Liver (tissue), 9 donors: Measurements from ENCODE around the gene P2RY8. TPM values are rescaled to one million over a fixed set of nuclear protein-coding genes. Genes with fewer than 3 reads are reported as not detected.

ENCODE experiments used
- DNase-seq: peaks from one replicate; pipeline ENCODE4 v3.0.0-alpha.2; 2017; ENCODE audit warnings: low spot score
- H3K27ac ChIP-seq, 2 donors: one replicate each; pipeline ENCODE4 v1.7.0; 2013; ENCODE audit warnings: inconsistent platforms in 2 of 2, low read length in 2 of 2, control low read depth in 1 of 2, low read depth in 1 of 2, mild to moderate bottlenecking in 1 of 2
- H3K27me3 ChIP-seq, 4 donors: one replicate each; pipeline versions ENCODE4 v1.6.1 to v1.7.0; 2013; ENCODE audit warnings: low read length in 3 of 4, inconsistent platforms in 1 of 4, mild to moderate bottlenecking in 1 of 4, moderate library complexity in 1 of 4; ENCODE audit not compliant: control insufficient read depth in 4 of 4, insufficient read depth in 4 of 4
- H3K36me3 ChIP-seq, 4 donors: one replicate each; pipeline versions ENCODE4 v1.6.1 to v1.7.0; 2013; ENCODE audit warnings: low read length in 3 of 4, mild to moderate bottlenecking in 3 of 4, low read depth in 1 of 4, moderate library complexity in 1 of 4; ENCODE audit not compliant: control insufficient read depth in 4 of 4, insufficient read depth in 3 of 4
- H3K4me1 ChIP-seq, 4 donors: one replicate each; pipeline versions ENCODE4 v1.6.1 to v1.7.0; 2013; ENCODE audit warnings: low read length in 3 of 4, mild to moderate bottlenecking in 3 of 4, moderate library complexity in 1 of 4; ENCODE audit not compliant: control insufficient read depth in 4 of 4, insufficient read depth in 4 of 4
- H3K4me3 ChIP-seq, 3 donors: one replicate each; pipeline versions ENCODE4 v1.6.1 to v1.7.0; 2013; ENCODE audit warnings: low read length in 3 of 3, control low read depth in 1 of 3, low read depth in 1 of 3, mild to moderate bottlenecking in 1 of 3
- H3K9ac ChIP-seq, 2 donors: one replicate each; pipeline ENCODE4 v1.7.0; 2013; ENCODE audit warnings: low read length in 2 of 2, mild to moderate bottlenecking in 2 of 2, moderate library complexity in 2 of 2, control low read depth in 1 of 2, low read depth in 1 of 2
- H3K9me3 ChIP-seq, 4 donors: one replicate each; pipeline versions ENCODE4 v1.6.1 to v1.7.0; 2013; ENCODE audit warnings: low read length in 3 of 4; ENCODE audit not compliant: control insufficient read depth in 4 of 4
- EGR1 ChIP-seq, 2 donors: IDR thresholded peaks; 2 replicates each; pipeline ENCODE4 v1.6.1; 2016 to 2018; ENCODE audit warnings: antibody characterized with exemption in 2 of 2, low read depth in 2 of 2
- FOXA1 ChIP-seq: IDR thresholded peaks from 2 replicates; pipeline ENCODE4 v1.6.1; 2016; ENCODE audit warnings: antibody characterized with exemption
- FOXA2 ChIP-seq: IDR thresholded peaks from 2 replicates; pipeline ENCODE4 v1.6.1; 2016; ENCODE audit warnings: antibody characterized with exemption
- GABPA ChIP-seq, 2 donors: IDR thresholded peaks in 1 of 2; conservative IDR thresholded peaks in 1 of 2; 2 replicates each; pipeline ENCODE4 v1.6.1; 2016; ENCODE audit warnings: antibody characterized with exemption in 2 of 2, mild to moderate bottlenecking in 1 of 2, moderate library complexity in 1 of 2
- HNF4A ChIP-seq, 2 donors: conservative IDR thresholded peaks; 2 replicates each; pipeline ENCODE4 v1.6.1; 2016; ENCODE audit warnings: antibody characterized with exemption in 2 of 2, mild to moderate bottlenecking in 2 of 2
- JUND ChIP-seq, 2 donors: IDR thresholded peaks; 2 replicates each; pipeline ENCODE4 v1.6.1; 2016; ENCODE audit warnings: antibody characterized with exemption in 2 of 2
- NR2F2 ChIP-seq: IDR thresholded peaks from 2 replicates; pipeline ENCODE4 v1.6.1; 2016; ENCODE audit warnings: antibody characterized with exemption
- RAD21 ChIP-seq, 2 donors: IDR thresholded peaks; 2 replicates each; pipeline ENCODE4 v1.6.1; 2016; ENCODE audit warnings: antibody characterized with exemption in 2 of 2, mild to moderate bottlenecking in 2 of 2
- SP1 ChIP-seq: IDR thresholded peaks from 2 replicates; pipeline ENCODE4 v1.6.1; 2018; ENCODE audit warnings: antibody characterized with exemption, mild to moderate bottlenecking
- TAF1 ChIP-seq: conservative IDR thresholded peaks from 2 replicates; pipeline ENCODE4 v1.6.1; 2016; ENCODE audit warnings: antibody characterized with exemption, mild to moderate bottlenecking
- YY1 ChIP-seq: IDR thresholded peaks from 2 replicates; pipeline ENCODE4 v1.6.1; 2016; ENCODE audit warnings: antibody characterized with exemption, mild to moderate bottlenecking
- WGBS: extraction: QIAGEN DNeasy Blood & Tissue Kit; methylation state at CpG from one replicate; pipeline ENCODE4 v1.1.7; 2013; 5-methylcytosine and 5-hydroxymethylcytosine counted together
- polyA plus RNA-seq, 2 donors: library from polyadenylated mRNA; stranded (reverse) in 1 of 2; unstranded in 1 of 2; fragments of 200-250 nt in 1 of 2; fragments of >200 nt in 1 of 2; fragmentation: Nextera tagmentation in 1 of 2; extraction: Ambion mirVana in 1 of 2; gene quantifications; one replicate each; pipeline versions ENCODE4 v1.2.1 to v1.2.3, GENCODE V29; 2013 to 2015
- total RNA-seq, 2 donors: library from RNA; depleted of rRNA; stranded (reverse); fragments of >200 nt; gene quantifications; one replicate each; pipeline ENCODE4 v1.2.3, GENCODE V29; 2014
- TF ChIP-seq, protein P1 (sequence below): IDR thresholded peaks from 2 replicates; pipeline ENCODE4 v1.6.1; 2016; ENCODE audit warnings: antibody characterized with exemption
- TF ChIP-seq, protein P2 (sequence below): IDR thresholded peaks from 2 replicates; pipeline ENCODE4 v1.6.1; 2016; ENCODE audit warnings: antibody characterized with exemption
- TF ChIP-seq, protein P3 (sequence below): IDR thresholded peaks from 2 replicates; pipeline ENCODE4 v1.6.1; 2016; ENCODE audit warnings: antibody characterized with exemption, mild to moderate bottlenecking
- TF ChIP-seq, protein P4 (sequence below): fragments of 150-350 bp; IDR thresholded peaks from 2 replicates; pipeline ENCODE4 v1.5.1; 2017; ENCODE audit warnings: improper control_type of control experiment, low read depth, low read length; ENCODE audit not compliant: missing input control
- TF ChIP-seq, protein P5 (sequence below): IDR thresholded peaks from 2 replicates; pipeline ENCODE4 v1.6.1; 2016; ENCODE audit warnings: antibody characterized with exemption
- donor health status: healthy.
- donor health status: healthy.
- donor health status: healthy.
- donor health status: healthy.
- donor health status: healthy.

Gene P2RY8
- total and polyA plus RNA-seq, 4 donors, result 0.24 to 4.4 (median 0.59) TPM

DNA sequence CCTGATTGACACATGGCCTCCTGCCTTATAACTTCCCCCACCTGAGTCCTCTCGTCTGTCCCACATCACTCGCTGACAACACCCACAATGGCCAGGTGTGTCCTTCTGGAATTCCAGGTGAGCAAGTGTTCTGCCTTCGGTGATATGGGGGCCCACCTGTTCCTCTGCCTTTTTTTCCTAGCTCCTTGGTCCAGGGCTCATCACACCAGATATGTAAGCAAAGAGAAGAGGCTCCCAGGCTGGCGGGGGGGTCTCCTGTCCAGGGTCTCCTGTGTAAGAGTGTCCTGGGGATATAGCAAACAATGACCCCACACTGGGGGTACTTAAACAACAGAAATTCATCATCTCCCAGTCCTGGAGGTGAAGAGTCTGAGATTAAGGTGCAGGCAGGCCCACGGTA is 25.2 kb downstream of the P2RY8 start (continued):
- TF ChIP-seq, protein P1, sequence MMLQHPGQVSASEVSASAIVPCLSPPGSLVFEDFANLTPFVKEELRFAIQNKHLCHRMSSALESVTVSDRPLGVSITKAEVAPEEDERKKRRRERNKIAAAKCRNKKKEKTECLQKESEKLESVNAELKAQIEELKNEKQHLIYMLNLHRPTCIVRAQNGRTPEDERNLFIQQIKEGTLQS, result no peak
- TF ChIP-seq TAF1 (no peak), YY1 (no peak), EGR1 (IDR thresholded peaks at IDR 0.05; ENCODE audit: low read depth in 2 of 2) (no peak), FOXA2 (no peak)
- TF ChIP-seq, protein P2, sequence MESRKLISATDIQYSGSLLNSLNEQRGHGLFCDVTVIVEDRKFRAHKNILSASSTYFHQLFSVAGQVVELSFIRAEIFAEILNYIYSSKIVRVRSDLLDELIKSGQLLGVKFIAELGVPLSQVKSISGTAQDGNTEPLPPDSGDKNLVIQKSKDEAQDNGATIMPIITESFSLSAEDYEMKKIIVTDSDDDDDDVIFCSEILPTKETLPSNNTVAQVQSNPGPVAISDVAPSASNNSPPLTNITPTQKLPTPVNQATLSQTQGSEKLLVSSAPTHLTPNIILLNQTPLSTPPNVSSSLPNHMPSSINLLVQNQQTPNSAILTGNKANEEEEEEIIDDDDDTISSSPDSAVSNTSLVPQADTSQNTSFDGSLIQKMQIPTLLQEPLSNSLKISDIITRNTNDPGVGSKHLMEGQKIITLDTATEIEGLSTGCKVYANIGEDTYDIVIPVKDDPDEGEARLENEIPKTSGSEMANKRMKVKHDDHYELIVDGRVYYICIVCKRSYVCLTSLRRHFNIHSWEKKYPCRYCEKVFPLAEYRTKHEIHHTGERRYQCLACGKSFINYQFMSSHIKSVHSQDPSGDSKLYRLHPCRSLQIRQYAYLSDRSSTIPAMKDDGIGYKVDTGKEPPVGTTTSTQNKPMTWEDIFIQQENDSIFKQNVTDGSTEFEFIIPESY, result no peak

DNA sequence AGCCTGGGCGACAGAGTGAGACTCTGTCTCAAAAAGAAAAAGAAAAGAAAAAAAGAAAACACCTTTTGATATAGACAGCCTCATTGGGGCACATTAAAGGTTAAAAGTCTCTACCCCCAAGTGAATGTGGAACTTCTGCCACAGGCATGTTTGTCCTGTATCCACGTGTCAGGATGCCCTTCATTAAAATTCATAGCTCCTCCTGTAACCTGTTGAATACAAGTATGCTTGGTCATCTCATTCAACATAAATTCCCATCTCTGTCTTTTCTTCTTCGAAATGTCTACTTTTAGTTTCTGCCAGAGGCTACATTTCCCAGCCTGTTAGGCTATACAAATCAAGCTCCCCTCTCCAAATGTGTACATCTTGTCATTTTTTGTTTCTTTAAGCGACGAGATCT is 25.8 kb downstream of the P2RY8 start:
- Histone ChIP-seq H3K4me1 (peaks cover 0 to 2% (median 0%) of the 10 kb centered on the region in 4 donors), H3K4me3 (no peak overlapping the region), H3K27ac (no peak overlapping the region), H3K9me3 (no peaks in the 10 kb centered on the region), H3K36me3 (no peaks in the 10 kb centered on the region), H3K9ac (no peak overlapping the region), H3K27me3 (no peaks in the 10 kb centered on the region)
- 75% methylated on average over 5 of the region's 5 CpGs for WGBS
- no peak for TF ChIP-seq GABPA (IDR thresholded peaks at IDR 0.05 in 1 of 2, conservative IDR thresholded peaks at IDR 0.05 in 1 of 2)
- no peak for TF ChIP-seq YY1
- TF ChIP-seq SP1, result no peak
- TF ChIP-seq, protein P3, sequence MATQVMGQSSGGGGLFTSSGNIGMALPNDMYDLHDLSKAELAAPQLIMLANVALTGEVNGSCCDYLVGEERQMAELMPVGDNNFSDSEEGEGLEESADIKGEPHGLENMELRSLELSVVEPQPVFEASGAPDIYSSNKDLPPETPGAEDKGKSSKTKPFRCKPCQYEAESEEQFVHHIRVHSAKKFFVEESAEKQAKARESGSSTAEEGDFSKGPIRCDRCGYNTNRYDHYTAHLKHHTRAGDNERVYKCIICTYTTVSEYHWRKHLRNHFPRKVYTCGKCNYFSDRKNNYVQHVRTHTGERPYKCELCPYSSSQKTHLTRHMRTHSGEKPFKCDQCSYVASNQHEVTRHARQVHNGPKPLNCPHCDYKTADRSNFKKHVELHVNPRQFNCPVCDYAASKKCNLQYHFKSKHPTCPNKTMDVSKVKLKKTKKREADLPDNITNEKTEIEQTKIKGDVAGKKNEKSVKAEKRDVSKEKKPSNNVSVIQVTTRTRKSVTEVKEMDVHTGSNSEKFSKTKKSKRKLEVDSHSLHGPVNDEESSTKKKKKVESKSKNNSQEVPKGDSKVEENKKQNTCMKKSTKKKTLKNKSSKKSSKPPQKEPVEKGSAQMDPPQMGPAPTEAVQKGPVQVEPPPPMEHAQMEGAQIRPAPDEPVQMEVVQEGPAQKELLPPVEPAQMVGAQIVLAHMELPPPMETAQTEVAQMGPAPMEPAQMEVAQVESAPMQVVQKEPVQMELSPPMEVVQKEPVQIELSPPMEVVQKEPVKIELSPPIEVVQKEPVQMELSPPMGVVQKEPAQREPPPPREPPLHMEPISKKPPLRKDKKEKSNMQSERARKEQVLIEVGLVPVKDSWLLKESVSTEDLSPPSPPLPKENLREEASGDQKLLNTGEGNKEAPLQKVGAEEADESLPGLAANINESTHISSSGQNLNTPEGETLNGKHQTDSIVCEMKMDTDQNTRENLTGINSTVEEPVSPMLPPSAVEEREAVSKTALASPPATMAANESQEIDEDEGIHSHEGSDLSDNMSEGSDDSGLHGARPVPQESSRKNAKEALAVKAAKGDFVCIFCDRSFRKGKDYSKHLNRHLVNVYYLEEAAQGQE, result no peak
- TF ChIP-seq JUND (IDR thresholded peaks at IDR 0.05), result no peak
- TF ChIP-seq EGR1 (IDR thresholded peaks at IDR 0.05; ENCODE audit: low read depth in 2 of 2), result no peak
- TF ChIP-seq, protein P2, result no peak
- no peak for TF ChIP-seq HNF4A (conservative IDR thresholded peaks at IDR 0.05)
- TF ChIP-seq, protein P4, sequence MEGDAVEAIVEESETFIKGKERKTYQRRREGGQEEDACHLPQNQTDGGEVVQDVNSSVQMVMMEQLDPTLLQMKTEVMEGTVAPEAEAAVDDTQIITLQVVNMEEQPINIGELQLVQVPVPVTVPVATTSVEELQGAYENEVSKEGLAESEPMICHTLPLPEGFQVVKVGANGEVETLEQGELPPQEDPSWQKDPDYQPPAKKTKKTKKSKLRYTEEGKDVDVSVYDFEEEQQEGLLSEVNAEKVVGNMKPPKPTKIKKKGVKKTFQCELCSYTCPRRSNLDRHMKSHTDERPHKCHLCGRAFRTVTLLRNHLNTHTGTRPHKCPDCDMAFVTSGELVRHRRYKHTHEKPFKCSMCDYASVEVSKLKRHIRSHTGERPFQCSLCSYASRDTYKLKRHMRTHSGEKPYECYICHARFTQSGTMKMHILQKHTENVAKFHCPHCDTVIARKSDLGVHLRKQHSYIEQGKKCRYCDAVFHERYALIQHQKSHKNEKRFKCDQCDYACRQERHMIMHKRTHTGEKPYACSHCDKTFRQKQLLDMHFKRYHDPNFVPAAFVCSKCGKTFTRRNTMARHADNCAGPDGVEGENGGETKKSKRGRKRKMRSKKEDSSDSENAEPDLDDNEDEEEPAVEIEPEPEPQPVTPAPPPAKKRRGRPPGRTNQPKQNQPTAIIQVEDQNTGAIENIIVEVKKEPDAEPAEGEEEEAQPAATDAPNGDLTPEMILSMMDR, result no peak
- no peak for TF ChIP-seq RAD21 (IDR thresholded peaks at IDR 0.05)
- no peak for TF ChIP-seq TAF1
- TF ChIP-seq FOXA2, result no peak
- TF ChIP-seq, protein P1, result no peak
- TF ChIP-seq NR2F2, result no peak
- TF ChIP-seq, protein P5, sequence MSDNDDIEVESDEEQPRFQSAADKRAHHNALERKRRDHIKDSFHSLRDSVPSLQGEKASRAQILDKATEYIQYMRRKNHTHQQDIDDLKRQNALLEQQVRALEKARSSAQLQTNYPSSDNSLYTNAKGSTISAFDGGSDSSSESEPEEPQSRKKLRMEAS, result no peak
- no peak for TF ChIP-seq FOXA1
- DNase-seq, result no peak
